MM.1S (cell line): ENCODE data around the gene ZNF577.
"Not testable (repeated sequence)": the region's sequence is repeated elsewhere in the genome, so short reads cannot be mapped to it uniquely, and the experiment has no call there.

Source experiments
- CTCF ChIP-seq: fragments of 300-600 bp; sonication (generic); IDR thresholded peaks from 2 replicates; pipeline ENCODE4 v1.5.1; 2016; ENCODE audit warnings: antibody characterized with exemption, low read length, mixed read lengths
- EZH2 ChIP-seq: fragments of 300-600 bp; sonication (generic); optimal IDR thresholded peaks from 2 replicates; pipeline ENCODE3; 2017; ENCODE audit warnings: low read depth, mild to moderate bottlenecking, antibody characterized with exemption, low read length, mixed read lengths
- EZH2phosphoT487 ChIP-seq: fragments of 300-600 bp; sonication (generic); IDR thresholded peaks from 2 replicates; pipeline ENCODE4 v1.6.1; 2018; ENCODE audit warnings: antibody characterized with exemption, low read length

DNA sequence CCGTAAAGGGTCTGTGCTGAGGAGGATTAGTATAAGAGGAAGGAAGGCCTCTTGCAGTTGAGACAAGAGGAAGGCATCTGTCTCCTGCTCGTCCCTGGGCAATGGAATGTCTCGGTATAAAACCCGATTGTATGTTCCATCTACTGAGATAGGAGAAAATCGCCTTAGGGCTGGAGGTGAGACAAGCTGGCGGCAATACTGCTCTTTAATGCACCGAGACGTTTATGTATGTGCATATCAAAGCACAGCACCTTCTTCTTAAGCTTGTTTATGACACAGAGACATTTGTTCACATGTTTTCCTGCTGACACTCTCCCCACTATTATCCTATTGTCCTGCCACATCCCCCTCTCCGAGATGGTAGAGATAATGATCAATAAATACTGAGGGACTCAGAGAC, 18.4 kb upstream of the ZNF577 start:
- TF ChIP-seq CTCF, EZH2, EZH2phosphoT487: not testable (repeated sequence)
